ENCODE results near the gene KRT13.

Gene KRT13

GRCh38 chr17:41484920-41485904 lies 20.2 kb downstream of the KRT13 start:
- ATAC-seq, result no peak

GRCh38 chr17:41483991-41484826 lies 21.2 kb downstream of the KRT13 start:
- no peak for ATAC-seq
- TF ChIP-seq ZNF8 (CRISPR knock-in tag; IDR thresholded peaks at IDR 0.05), result no peak
- TF ChIP-seq ARNTL (CRISPR knock-in tag; IDR thresholded peaks at IDR 0.05; ENCODE audit: borderline replicate concordance, low read depth), result no peak
- no peak for TF ChIP-seq ZFP3 (CRISPR knock-in tag; IDR thresholded peaks at IDR 0.05)
- no peak for TF ChIP-seq ISL1 (CRISPR knock-in tag; IDR thresholded peaks at IDR 0.05)
- no peak for TF ChIP-seq ZFP30 (CRISPR knock-in tag; IDR thresholded peaks at IDR 0.05)
- TF ChIP-seq GLIS3 (CRISPR knock-in tag; IDR thresholded peaks at IDR 0.05), result no peak
- TF ChIP-seq CSRNP3 (CRISPR knock-in tag; IDR thresholded peaks at IDR 0.05), result no peak
- no peak for TF ChIP-seq SNAI2 (CRISPR knock-in tag; IDR thresholded peaks at IDR 0.05)
- no peak for TF ChIP-seq RARB (CRISPR knock-in tag; IDR thresholded peaks at IDR 0.05)
- TF ChIP-seq ZC3H10 (CRISPR knock-in tag; IDR thresholded peaks at IDR 0.05), result no peak

More at GRCh38 chr17:41484920-41485904, 20.2 kb downstream of the KRT13 start:
- TF ChIP-seq ZNF565 (CRISPR knock-in tag; conservative IDR thresholded peaks at IDR 0.05; ENCODE audit: low read depth), result no peak
- no peak for TF ChIP-seq ZC3H10 (CRISPR knock-in tag; IDR thresholded peaks at IDR 0.05)
- TF ChIP-seq ISL1 (CRISPR knock-in tag; IDR thresholded peaks at IDR 0.05), result no peak
- TF ChIP-seq CSDC2 (CRISPR knock-in tag; IDR thresholded peaks at IDR 0.05), result no peak
- TF ChIP-seq CREB5 (CRISPR knock-in tag; IDR thresholded peaks at IDR 0.05; ENCODE audit: low read depth), result no peak
- TF ChIP-seq TCF4 (CRISPR knock-in tag; IDR thresholded peaks at IDR 0.05; ENCODE audit: borderline replicate concordance), result no peak
- TF ChIP-seq POU6F1 (CRISPR knock-in tag; IDR thresholded peaks at IDR 0.05; ENCODE audit: borderline replicate concordance, low read depth), result no peak
- TF ChIP-seq BACH2 (CRISPR knock-in tag; IDR thresholded peaks at IDR 0.05; ENCODE audit: borderline replicate concordance), result no peak
- no peak for TF ChIP-seq OSR1 (CRISPR knock-in tag; IDR thresholded peaks at IDR 0.05)
- no peak for TF ChIP-seq ARNTL (CRISPR knock-in tag; IDR thresholded peaks at IDR 0.05; ENCODE audit: borderline replicate concordance, low read depth)
- TF ChIP-seq RARB (CRISPR knock-in tag; IDR thresholded peaks at IDR 0.05), result no peak
- TF ChIP-seq GLIS3 (CRISPR knock-in tag; IDR thresholded peaks at IDR 0.05), result no peak
- TF ChIP-seq PATZ1 (CRISPR knock-in tag; IDR thresholded peaks at IDR 0.05; ENCODE audit: borderline replicate concordance), result no peak
- no peak for TF ChIP-seq ZFP3 (CRISPR knock-in tag; IDR thresholded peaks at IDR 0.05)
- TF ChIP-seq ESRRG (CRISPR knock-in tag; IDR thresholded peaks at IDR 0.05), result no peak
- TF ChIP-seq TOX (CRISPR knock-in tag; IDR thresholded peaks at IDR 0.05; ENCODE audit: borderline replicate concordance), result no peak
- TF ChIP-seq ZFP30 (CRISPR knock-in tag; IDR thresholded peaks at IDR 0.05), result no peak
- TF ChIP-seq ZNF70 (CRISPR knock-in tag; IDR thresholded peaks at IDR 0.05), result no peak

- ATAC-seq, result no peak
- TF ChIP-seq ZC3H10 (CRISPR knock-in tag; IDR thresholded peaks at IDR 0.05) (no peak), ZNF70 (CRISPR knock-in tag; IDR thresholded peaks at IDR 0.05) (no peak), PATZ1 (CRISPR knock-in tag; IDR thresholded peaks at IDR 0.05; ENCODE audit: borderline replicate concordance) (no peak), ARNTL (CRISPR knock-in tag; IDR thresholded peaks at IDR 0.05; ENCODE audit: borderline replicate concordance, low read depth) (no peak), BACH2 (CRISPR knock-in tag; IDR thresholded peaks at IDR 0.05; ENCODE audit: borderline replicate concordance) (no peak), GLIS3 (CRISPR knock-in tag; IDR thresholded peaks at IDR 0.05) (no peak), TCF4 (CRISPR knock-in tag; IDR thresholded peaks at IDR 0.05; ENCODE audit: borderline replicate concordance) (no peak), POU6F1 (CRISPR knock-in tag; IDR thresholded peaks at IDR 0.05; ENCODE audit: borderline replicate concordance, low read depth) (no peak), ZFP30 (CRISPR knock-in tag; IDR thresholded peaks at IDR 0.05) (no peak), CREB5 (CRISPR knock-in tag; IDR thresholded peaks at IDR 0.05; ENCODE audit: low read depth) (no peak)
These were observed 21.9 kb downstream of the KRT13 start for GRCh38 chr17:41483531-41483930.
